ENCODE measurements around the gene TNS3. TPM values are rescaled to one million over a fixed set of nuclear protein-coding genes. Genes with fewer than 3 reads are reported as not detected.

The TNS3 gene
- total RNA-seq, 1 donor from 2014 or later: 174 TPM

GRCh38 chr7:47466832-47467231 is 115.1 kb downstream of the TNS3 start:
- no peak for DNase-seq
- H3K27ac ChIP-seq: peak overlapping the region; percentile 62
- intact Hi-C loops (cut with DNase I): no loop called here

GRCh38 chr7:47465191-47465590 is 116.7 kb downstream of the TNS3 start:
- no peak for TF ChIP-seq CTCF (IDR thresholded peaks at IDR 0.05)
- peak; percentile 18 to 35 for ATAC-seq
- DNase-seq: no peak
- H3K4me1 ChIP-seq: peaks cover 33% of the 10 kb centered on the region
- H3K9me3 ChIP-seq: no peaks in the 10 kb centered on the region
- H3K27me3 ChIP-seq (ENCODE audit: low read depth): no peaks in the 10 kb centered on the region
- no peak overlapping the region for H3K4me3 ChIP-seq
- peak overlapping the region; percentile 62 for H3K27ac ChIP-seq
- intact Hi-C loops (cut with DNase I): no loop called here
- H3K36me3 ChIP-seq: no peaks in the 10 kb centered on the region

More at GRCh38 chr7:47466832-47467231, 115.1 kb downstream of the TNS3 start:
- Histone ChIP-seq H3K4me1 (peaks cover 16% of the 10 kb centered on the region), H3K9me3 (no peaks in the 10 kb centered on the region), H3K4me3 (no peak overlapping the region), H3K27me3 (ENCODE audit: low read depth) (no peaks in the 10 kb centered on the region), H3K36me3 (peaks cover 5% of the 10 kb centered on the region)
- ATAC-seq: no peak
- TF ChIP-seq CTCF (IDR thresholded peaks at IDR 0.05): no peak

- ATAC-seq (no peak), DNase-seq (no peak)
- intact Hi-C loops (cut with DNase I): no loop called here
- H3K4me3 ChIP-seq: no peak overlapping the region
- H3K27ac ChIP-seq: no peak overlapping the region
- TF ChIP-seq CTCF (IDR thresholded peaks at IDR 0.05): no peak
- no peaks in the 10 kb centered on the region for H3K36me3 ChIP-seq
- no peaks in the 10 kb centered on the region for H3K27me3 ChIP-seq (ENCODE audit: low read depth)
- H3K4me1 ChIP-seq: peaks cover 33% of the 10 kb centered on the region
- H3K9me3 ChIP-seq: no peaks in the 10 kb centered on the region
Observed at GRCh38 chr7:47464266-47464665, 117.6 kb downstream of the TNS3 start.

- TF ChIP-seq CTCF (IDR thresholded peaks at IDR 0.05): no peak
- peaks cover 41% of the 10 kb centered on the region for H3K4me1 ChIP-seq
- intact Hi-C loops (cut with DNase I): no loop called here
Observed at GRCh38 chr7:47461746-47462145, 120.2 kb downstream of the TNS3 start.

GRCh38 chr7:47461161-47461560 is 120.8 kb downstream of the TNS3 start:
- TF ChIP-seq CTCF (IDR thresholded peaks at IDR 0.05): no peak
- intact Hi-C loops (cut with DNase I): no loop called here
- ATAC-seq: peak in 1 of 2 donors; percentile 61

More at GRCh38 chr7:47461746-47462145, 120.2 kb downstream of the TNS3 start:
- Histone ChIP-seq H3K4me3 (no peak overlapping the region), H3K27ac (no peak overlapping the region), H3K36me3 (no peaks in the 10 kb centered on the region), H3K9me3 (no peaks in the 10 kb centered on the region), H3K27me3 (ENCODE audit: low read depth) (no peaks in the 10 kb centered on the region)
- no peak for DNase-seq
- ATAC-seq: no peak

More at GRCh38 chr7:47461161-47461560, 120.8 kb downstream of the TNS3 start:
- peaks cover 38% of the 10 kb centered on the region for H3K4me1 ChIP-seq
- no peak for DNase-seq
- H3K27me3 ChIP-seq (ENCODE audit: low read depth): no peaks in the 10 kb centered on the region
- H3K9me3 ChIP-seq: no peaks in the 10 kb centered on the region
- no peak overlapping the region for H3K27ac ChIP-seq
- no peak overlapping the region for H3K4me3 ChIP-seq
- no peaks in the 10 kb centered on the region for H3K36me3 ChIP-seq
